GM12878 (cell line): Measurements from ENCODE around the gene RACGAP1. TPM values are rescaled to one million over a fixed set of nuclear protein-coding genes. Genes with fewer than 3 reads are reported as not detected.

Source experiments
- ATAC-seq: fragments of 200-7000 bp; cut with Tn5 transposase; 3 replicates; pipeline ENCODE4 v1.9.1; 2020; ENCODE audit warnings: mild to moderate bottlenecking, moderate library complexity
- BruUV-seq: library from RNA; stranded (reverse); fragments of 400-500 nt; replicated peaks from 2 replicates; lab custom pipeline; 2021; lab: Mats Ljungman, UMichigan
- CTCF ChIA-PET: fragments of 300-600 bp; sonication (Branson Sonifier 250); formaldehyde crosslinking; extraction: SDS; loops from one replicate; lab custom pipeline; 2021; ENCODE audit warnings: inconsistent platforms; lab: Yijun Ruan, JAX
- POLR2A ChIA-PET: fragments of 350-600 bp; formaldehyde crosslinking; extraction: SDS; loops from one replicate; lab custom pipeline; 2021; ENCODE audit warnings: inconsistent platforms; lab: Charles Lee
- RAD21 ChIA-PET: fragments of 300-600 bp; sonication (Branson Sonifier 250); formaldehyde crosslinking; loops from one replicate; lab custom pipeline; 2023; ENCODE audit warnings: antibody characterized with exemption; ENCODE audit not compliant: unreplicated experiment; lab: Charles Lee
- SMC1A ChIA-PET: fragments of 300-600 bp; sonication (Branson Sonifier 250); formaldehyde crosslinking; loops from one replicate; lab custom pipeline; 2023; ENCODE audit not compliant: unreplicated experiment, uncharacterized antibody; lab: Charles Lee
- DNase-seq: peaks from one replicate; pipeline ENCODE4 v3.0.0-alpha.2; 2011; ENCODE audit warnings: low read depth, low spot score
- FAIRE-seq: peaks from 3 replicates; lab custom pipeline; 2011; peaks lifted over from hg19 to GRCh38; lab: Jason Lieb, UNC
- H2AFZ ChIP-seq: 2 replicates; pipeline ENCODE4 v1.6.0; 2011; ENCODE audit warnings: low read depth, low read length, control low read depth; ENCODE audit not compliant: control insufficient read depth
- H3K27ac ChIP-seq: 2 replicates; pipeline ENCODE4 v1.5.1; 2011; ENCODE audit warnings: control low read depth; ENCODE audit not compliant: control insufficient read depth, insufficient read depth
- H3K27me3 ChIP-seq, 2 experiments: replicated peaks in 1 of 2; 2 replicates each; pipeline versions ENCODE4 v1.6.0 to v1.6.1; 2011; ENCODE audit warnings: low read length in 1 of 2; ENCODE audit not compliant: control insufficient read depth in 2 of 2, insufficient read depth in 2 of 2
- H3K36me3 ChIP-seq, 2 experiments: 2 replicates each; pipeline ENCODE4 v1.5.1; 2011; ENCODE audit warnings: low read length in 1 of 2; ENCODE audit not compliant: control insufficient read depth in 2 of 2, insufficient read depth in 2 of 2
- H3K4me1 ChIP-seq: 2 replicates; pipeline ENCODE4 v1.6.1; 2011; ENCODE audit warnings: mild to moderate bottlenecking, low read length, moderate library complexity, mixed read lengths; ENCODE audit not compliant: control insufficient read depth, insufficient read depth
- H3K4me2 ChIP-seq: 2 replicates; pipeline ENCODE4 v1.6.0; 2011; ENCODE audit warnings: control low read depth; ENCODE audit not compliant: control insufficient read depth, insufficient read depth
- H3K4me3 ChIP-seq: fragments of 200-600 bp; sonication (generic); 2 replicates; pipeline ENCODE4 v1.5.1; 2016
- H3K79me2 ChIP-seq: 2 replicates; pipeline ENCODE4 v1.6.0; 2011; ENCODE audit warnings: low read length; ENCODE audit not compliant: control insufficient read depth, insufficient read depth
- H3K9ac ChIP-seq: 2 replicates; pipeline ENCODE4 v1.8.0; 2011; ENCODE audit warnings: low read length, control low read depth, mixed read lengths; ENCODE audit not compliant: control insufficient read depth, insufficient read depth
- H3K9me3 ChIP-seq: replicated peaks from 3 replicates; pipeline ENCODE4 v1.5.1; 2011; ENCODE audit warnings: mild to moderate bottlenecking, low read length; ENCODE audit not compliant: control insufficient read depth, insufficient read depth
- H4K20me1 ChIP-seq: 2 replicates; pipeline ENCODE4 v1.6.0; 2011; ENCODE audit not compliant: control insufficient read depth, insufficient read depth
- BHLHE40 ChIP-seq, 2 experiments: fragments of 450-650 bp in 1 of 2; IDR thresholded peaks; 2 replicates each; pipeline ENCODE4 v1.6.1; 2011 to 2017; ENCODE audit warnings: low read depth in 2 of 2, borderline replicate concordance in 1 of 2, improper control_type of control experiment in 1 of 2, low read length in 1 of 2, mild to moderate bottlenecking in 1 of 2
- CREB1 ChIP-seq: IDR thresholded peaks from 2 replicates; pipeline ENCODE4 v1.6.1; 2012; ENCODE audit warnings: low read depth, mild to moderate bottlenecking, inconsistent platforms
- ELK1 ChIP-seq: IDR thresholded peaks from 2 replicates; pipeline ENCODE4 v1.6.1; 2012; ENCODE audit warnings: low read depth, low read length, improper control_type of control experiment
- FOS ChIP-seq: IDR thresholded peaks from 3 replicates; pipeline ENCODE4 v1.6.1; 2011; ENCODE audit warnings: borderline replicate concordance; ENCODE audit not compliant: insufficient read length; ENCODE audit errors: extremely low read depth
- HDGF ChIP-seq: fragments of 450-650 bp; IDR thresholded peaks from 2 replicates; pipeline ENCODE4 v1.6.1; 2016; ENCODE audit warnings: antibody characterized with exemption
- JUND ChIP-seq: IDR thresholded peaks from 2 replicates; pipeline ENCODE4 v1.6.1; 2012; ENCODE audit warnings: low read depth, mild to moderate bottlenecking, low read length, improper control_type of control experiment, moderate library complexity
- POLR2AphosphoS2 ChIP-seq: IDR thresholded peaks from 2 replicates; pipeline ENCODE4 v1.6.1; 2011; ENCODE audit warnings: low read depth, mild to moderate bottlenecking, low read length, improper control_type of control experiment, moderate library complexity
- YY1 ChIP-seq: IDR thresholded peaks from 2 replicates; pipeline ENCODE4 v1.6.1; 2011; ENCODE audit warnings: low read depth, mild to moderate bottlenecking, low read length
- ZBTB33 ChIP-seq: fragments of 450-650 bp; IDR thresholded peaks from 2 replicates; pipeline ENCODE4 v1.6.1; 2017; ENCODE audit warnings: mild to moderate bottlenecking
- ZSCAN29 ChIP-seq: fragments of 450-650 bp; IDR thresholded peaks from 2 replicates; pipeline ENCODE4 v1.6.1; 2017; ENCODE audit warnings: mild to moderate bottlenecking, moderate library complexity
- WGBS: methylation state at CpG from one replicate; pipeline ENCODE4 v1.1.6; 2016; ENCODE audit warnings: low lambda C conversion rate; ENCODE audit not compliant: insufficient replicate concordance, insufficient coverage; ENCODE audit errors: missing lambda C conversion rate; 5-methylcytosine and 5-hydroxymethylcytosine counted together
- in situ Hi-C: fragments of 300-500 bp; cut with MboI; formaldehyde crosslinking; loops from 9 replicates; pipeline ENCODE4 v1.14.3; 2018; ENCODE audit warnings: mixed read lengths
- intact Hi-C: fragments of 100-400 bp; cut with micrococcal nuclease; formaldehyde crosslinking; loops from one replicate; pipeline ENCODE4 v1.14.2; 2022; ENCODE audit not compliant: unreplicated experiment
- polyA plus RNA-seq, 11 experiments: library from polyadenylated mRNA; depleted of rRNA in 4 of 11; unstranded in 6 of 11; stranded (reverse) in 5 of 11; fragments of >200 nt; fragmentation: Nextera tagmentation in 4 of 11; fragmentation: Illumina TruSeq in 1 of 11; extraction: Ambion mirVana in 4 of 11; extraction: Trizol in 1 of 11; gene quantifications; 1 replicate in 1 of 11; 2 replicates in 10 of 11; pipeline versions ENCODE4 v1.2.1 to v1.2.3, GENCODE V29; 2011 to 2016; ENCODE audit warnings: inconsistent platforms in 2 of 11, missing spikeins in 2 of 11, low read depth in 1 of 11
- total RNA-seq, 4 experiments: library from RNA; depleted of rRNA in 3 of 4; stranded (reverse); fragments of >200 nt in 3 of 4; fragmentation: Illumina TruSeq in 1 of 4; extraction: Trizol in 1 of 4; gene quantifications; 2 replicates each; pipeline versions ENCODE4 v1.2.1 to v1.2.3, GENCODE V29; 2013 to 2021
- TF ChIP-seq, protein P1 (sequence below): fragments of 450-650 bp; IDR thresholded peaks from 2 replicates; pipeline ENCODE4 v1.6.1; 2017; ENCODE audit warnings: mild to moderate bottlenecking, moderate library complexity

Gene RACGAP1
- total and polyA plus RNA-seq, 10 of the 15 experiments (the other 5 are each of a cell fraction or from before 2014, with no cell fraction given) = 32.4 to 87.9 (median 76.2) TPM

DNA sequence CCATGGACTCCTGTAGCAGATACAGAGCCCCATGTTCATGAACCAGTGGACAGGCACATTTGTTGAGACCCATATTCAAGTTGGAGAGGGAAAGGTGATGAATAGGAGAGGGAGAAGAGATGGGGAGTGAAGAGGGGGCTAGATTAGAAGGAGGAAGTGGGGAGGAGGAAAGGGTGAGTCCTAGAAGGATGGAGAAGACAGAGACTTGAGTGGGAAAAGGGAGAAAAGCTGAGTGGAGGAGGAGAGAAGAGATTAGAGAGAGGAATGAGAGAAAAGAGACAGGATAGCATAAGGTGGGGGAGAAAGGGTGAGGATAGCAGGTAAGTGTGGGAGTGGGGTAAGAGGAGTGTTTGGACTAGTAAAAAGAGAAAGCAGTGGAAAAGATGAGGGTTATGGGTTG lies 27.2 kb upstream of the RACGAP1 start (continued):
- TF ChIP-seq ELK1 = no peak
- no peak for TF ChIP-seq FOS
- TF ChIP-seq JUND = no peak

GRCh38 chr12:50051101-50051806 lies 26.0 kb upstream of the RACGAP1 start:
- Histone ChIP-seq H3K27ac (no peak overlapping the region), H3K9me3 (no peaks in the 10 kb centered on the region), H3K9ac (no peak overlapping the region), H3K36me3 (no peaks in the 10 kb centered on the region), H2AFZ (no peak overlapping the region), H3K4me2 (no peak overlapping the region), H3K4me1 (no peaks in the 10 kb centered on the region), H3K4me3 (no peak overlapping the region), H4K20me1 (no peaks in the 10 kb centered on the region), H3K27me3 (peaks cover 8 to 10% of the 10 kb centered on the region in 2 experiments; a peak in 3 of 4 replicates), H3K79me2 (no peaks in the 10 kb centered on the region)
- ChIA-PET RAD21 (interaction anchor here (0.7 to 0.8 kb wide), 2 partner anchors 18 to 336 kb away, joined by 3 read pairs; no protein-coding TSS in a partner anchor), POLR2A (no interaction called here), CTCF (interaction anchor here (1.8 kb wide), 1 partner anchor 84 kb away, joined by 9 read pairs; no protein-coding TSS in a partner anchor), SMC1A (no interaction called here)
- TF ChIP-seq HDGF (no peak), ZSCAN29 (no peak), POLR2AphosphoS2 (no peak), BHLHE40 (IDR thresholded peaks at IDR 0.05; ENCODE audit: borderline replicate concordance in 1 of 2, low read depth in 2 of 2, low read length in 1 of 2) (no peak), CREB1 (no peak), ZBTB33 (no peak), YY1 (no peak)
- TF ChIP-seq, protein P1, sequence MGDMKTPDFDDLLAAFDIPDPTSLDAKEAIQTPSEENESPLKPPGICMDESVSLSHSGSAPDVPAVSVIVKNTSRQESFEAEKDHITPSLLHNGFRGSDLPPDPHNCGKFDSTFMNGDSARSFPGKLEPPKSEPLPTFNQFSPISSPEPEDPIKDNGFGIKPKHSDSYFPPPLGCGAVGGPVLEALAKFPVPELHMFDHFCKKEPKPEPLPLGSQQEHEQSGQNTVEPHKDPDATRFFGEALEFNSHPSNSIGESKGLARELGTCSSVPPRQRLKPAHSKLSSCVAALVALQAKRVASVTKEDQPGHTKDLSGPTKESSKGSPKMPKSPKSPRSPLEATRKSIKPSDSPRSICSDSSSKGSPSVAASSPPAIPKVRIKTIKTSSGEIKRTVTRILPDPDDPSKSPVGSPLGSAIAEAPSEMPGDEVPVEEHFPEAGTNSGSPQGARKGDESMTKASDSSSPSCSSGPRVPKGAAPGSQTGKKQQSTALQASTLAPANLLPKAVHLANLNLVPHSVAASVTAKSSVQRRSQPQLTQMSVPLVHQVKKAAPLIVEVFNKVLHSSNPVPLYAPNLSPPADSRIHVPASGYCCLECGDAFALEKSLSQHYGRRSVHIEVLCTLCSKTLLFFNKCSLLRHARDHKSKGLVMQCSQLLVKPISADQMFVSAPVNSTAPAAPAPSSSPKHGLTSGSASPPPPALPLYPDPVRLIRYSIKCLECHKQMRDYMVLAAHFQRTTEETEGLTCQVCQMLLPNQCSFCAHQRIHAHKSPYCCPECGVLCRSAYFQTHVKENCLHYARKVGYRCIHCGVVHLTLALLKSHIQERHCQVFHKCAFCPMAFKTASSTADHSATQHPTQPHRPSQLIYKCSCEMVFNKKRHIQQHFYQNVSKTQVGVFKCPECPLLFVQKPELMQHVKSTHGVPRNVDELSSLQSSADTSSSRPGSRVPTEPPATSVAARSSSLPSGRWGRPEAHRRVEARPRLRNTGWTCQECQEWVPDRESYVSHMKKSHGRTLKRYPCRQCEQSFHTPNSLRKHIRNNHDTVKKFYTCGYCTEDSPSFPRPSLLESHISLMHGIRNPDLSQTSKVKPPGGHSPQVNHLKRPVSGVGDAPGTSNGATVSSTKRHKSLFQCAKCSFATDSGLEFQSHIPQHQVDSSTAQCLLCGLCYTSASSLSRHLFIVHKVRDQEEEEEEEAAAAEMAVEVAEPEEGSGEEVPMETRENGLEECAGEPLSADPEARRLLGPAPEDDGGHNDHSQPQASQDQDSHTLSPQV = no peak
- BruUV-seq = no TSS peak
- FAIRE-seq (no peak), DNase-seq (no peak), ATAC-seq (no peak)
- intact Hi-C loops = loop anchor here (10.0 kb wide), 1 partner anchor 186 kb away; no protein-coding TSS in a partner anchor
- 62% methylated on average over 14 of the region's 14 CpGs for WGBS
- in situ Hi-C loops = no loop called here
